Measurements from ENCODE around the gene KLHL17. TPM values are rescaled to one million over a fixed set of nuclear protein-coding genes. Genes with fewer than 3 reads are reported as not detected.
"Not testable (repeated sequence)": the region's sequence is repeated elsewhere in the genome, so short reads cannot be mapped to it uniquely, and the experiment has no call there.

The KLHL17 gene
- total RNA-seq, 1 donor from 2014 or later, result 10.6 TPM

DNA sequence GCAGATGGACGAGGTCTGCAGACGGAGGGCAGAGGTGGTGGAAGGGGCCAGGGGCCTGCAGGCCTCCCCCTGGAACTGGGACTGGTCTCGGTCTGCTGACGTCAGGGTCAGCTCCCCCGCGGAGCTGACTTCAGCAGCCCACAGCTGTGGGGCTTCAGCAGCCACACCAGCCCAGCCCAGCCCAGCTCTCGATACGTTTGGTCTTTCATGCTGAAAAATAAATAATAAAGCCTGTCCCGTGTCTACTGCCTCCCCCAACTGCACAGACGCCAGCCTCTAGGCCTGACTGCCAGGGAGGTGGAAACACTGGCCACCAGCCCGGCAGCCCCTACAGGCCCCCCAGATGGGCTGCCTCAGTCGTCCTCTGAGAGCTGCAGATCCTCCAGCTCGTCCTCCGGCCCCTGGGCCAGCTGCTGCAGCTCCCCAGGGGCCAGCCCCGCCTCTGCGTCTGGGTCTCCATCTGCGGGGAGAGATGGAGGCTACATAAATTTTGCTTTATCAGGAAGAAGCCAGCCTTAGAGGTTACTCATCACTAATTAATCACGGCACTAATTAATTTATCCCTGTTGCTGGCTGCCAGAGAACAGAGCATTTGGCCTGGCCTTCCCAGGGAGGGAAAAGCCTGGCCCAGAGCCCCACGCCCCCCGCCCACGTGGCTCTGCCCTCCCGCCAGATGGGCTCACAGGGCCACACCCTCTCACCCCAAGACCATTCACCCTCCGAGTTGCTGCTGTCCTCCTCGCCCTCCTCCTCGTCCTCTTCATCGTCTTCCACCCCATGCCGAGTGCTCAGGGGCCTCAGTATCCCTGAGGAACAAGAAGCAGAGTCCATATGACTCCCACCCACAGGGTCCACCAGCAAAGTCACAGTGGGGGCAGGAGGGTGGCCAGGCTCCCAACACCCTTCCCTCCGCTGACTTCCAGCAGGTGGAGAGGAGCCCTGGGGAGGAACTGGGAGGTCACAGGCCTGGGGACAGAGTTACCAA, 15.8 kb upstream of the KLHL17 start:
- ATAC-seq (no peak), DNase-seq (ENCODE audit: low spot score) (no peak)
- intact Hi-C loops (cut with DNase I), result no loop called here

- no peak for DNase-seq (ENCODE audit: low spot score)
- no peak for ATAC-seq
- intact Hi-C loops (cut with DNase I), result no loop called here
Measured at GRCh38 chr1:945688-946556, 14.5 kb upstream of the KLHL17 start.

GRCh38 chr1:946811-947210, 13.6 kb upstream of the KLHL17 start:
- ATAC-seq; intact Hi-C loops (cut with DNase I); DNase-seq (ENCODE audit: low spot score): not testable (repeated sequence)

DNA sequence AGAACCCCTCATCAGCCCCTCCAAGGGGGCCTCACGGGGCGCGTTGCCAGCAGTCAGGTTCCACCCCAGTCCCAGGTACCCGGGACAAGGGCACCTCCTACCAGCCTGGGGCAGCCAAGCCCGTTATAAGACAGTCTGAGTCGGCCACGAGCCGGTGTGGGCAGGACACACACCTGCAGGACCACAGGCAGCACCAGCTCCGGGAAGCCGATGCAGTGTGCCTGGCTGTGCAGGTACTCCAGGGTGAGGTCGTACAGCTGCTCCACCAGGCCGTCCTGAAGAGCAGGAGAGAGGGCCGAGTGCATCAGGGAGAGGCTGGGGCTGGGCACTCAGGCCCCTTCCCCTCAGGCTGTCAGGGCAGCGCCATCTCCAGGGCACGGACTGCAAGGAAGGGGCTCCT, 12.4 kb upstream of the KLHL17 start:
- no peak for ATAC-seq
- intact Hi-C loops (cut with DNase I), result no loop called here
- no peak for DNase-seq (ENCODE audit: low spot score)

GRCh38 chr1:950268-950667, 10.1 kb upstream of the KLHL17 start:
- DNase-seq (ENCODE audit: low spot score) (no peak), ATAC-seq (no peak)
- intact Hi-C loops (cut with DNase I), result no loop called here

DNA sequence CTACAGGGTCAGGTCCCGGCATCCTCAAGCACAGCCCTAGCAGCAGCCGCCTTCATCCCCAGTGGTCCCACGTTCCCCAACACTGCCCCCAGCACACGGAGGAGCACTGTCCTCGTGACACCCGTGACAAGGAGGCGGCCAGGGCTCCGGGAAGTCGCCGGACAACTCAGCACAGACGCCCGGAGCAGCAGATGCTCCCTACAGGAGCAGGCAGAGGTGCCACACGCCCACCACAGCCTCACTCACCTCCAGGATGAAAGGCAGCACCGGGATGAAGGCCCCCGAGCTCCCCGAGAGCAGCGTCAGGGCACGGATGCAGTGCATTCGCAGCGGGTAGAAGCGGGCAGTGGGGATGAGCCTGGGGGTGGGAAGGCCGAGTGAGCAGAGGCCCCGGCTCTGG, 9.5 kb upstream of the KLHL17 start:
- ATAC-seq, result no peak
- DNase-seq (ENCODE audit: low spot score), result no peak
- intact Hi-C loops (cut with DNase I), result no loop called here

GRCh38 chr1:951364-951763, 9.0 kb upstream of the KLHL17 start:
- ATAC-seq (no peak), DNase-seq (ENCODE audit: low spot score) (no peak)
- intact Hi-C loops (cut with DNase I), result no loop called here

DNA sequence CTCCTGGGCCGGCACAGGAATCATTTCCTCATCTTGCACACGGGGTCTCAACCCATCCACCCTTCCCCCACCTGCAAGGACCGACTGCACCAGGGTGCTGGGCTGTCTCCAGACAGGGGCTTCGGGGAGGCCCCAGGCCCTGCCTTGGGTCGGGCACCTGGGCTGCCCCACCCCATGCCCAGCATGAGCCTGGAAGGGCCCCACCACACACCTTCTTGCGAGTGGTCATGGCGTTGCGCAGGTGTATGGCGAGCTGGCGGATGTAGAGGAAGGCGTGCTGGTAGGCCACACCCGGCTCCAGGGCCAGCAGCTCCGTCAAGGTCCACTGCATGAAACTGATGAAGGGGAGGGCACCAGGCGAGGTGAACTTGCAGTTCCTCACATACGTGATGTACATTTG, 8.2 kb upstream of the KLHL17 start:
- DNase-seq (ENCODE audit: low spot score) (no peak), ATAC-seq (no peak)
- intact Hi-C loops (cut with DNase I), result no loop called here

DNA sequence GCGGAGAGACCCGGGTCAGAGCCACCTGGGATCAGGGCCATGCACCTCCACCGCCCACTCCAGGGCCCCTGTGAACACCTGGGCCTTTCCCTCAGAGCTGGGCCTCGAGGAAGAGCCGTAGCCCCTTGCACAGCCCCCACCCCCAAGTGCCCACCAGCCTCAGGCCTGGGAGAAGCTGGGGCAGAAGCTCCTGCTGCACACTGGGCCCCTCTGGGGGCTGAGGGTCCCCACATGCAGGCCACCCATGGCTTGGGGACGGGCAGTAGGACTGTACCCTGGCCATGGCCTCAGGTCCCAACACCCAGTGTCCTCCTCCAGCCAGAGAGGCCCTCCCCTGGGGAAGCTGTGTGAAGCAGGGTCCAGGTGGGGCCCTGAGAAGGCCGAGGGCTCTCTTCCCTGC, 7.8 kb upstream of the KLHL17 start:
- intact Hi-C loops (cut with DNase I), result no loop called here
- DNase-seq (ENCODE audit: low spot score), result no peak
- no peak for ATAC-seq

DNA sequence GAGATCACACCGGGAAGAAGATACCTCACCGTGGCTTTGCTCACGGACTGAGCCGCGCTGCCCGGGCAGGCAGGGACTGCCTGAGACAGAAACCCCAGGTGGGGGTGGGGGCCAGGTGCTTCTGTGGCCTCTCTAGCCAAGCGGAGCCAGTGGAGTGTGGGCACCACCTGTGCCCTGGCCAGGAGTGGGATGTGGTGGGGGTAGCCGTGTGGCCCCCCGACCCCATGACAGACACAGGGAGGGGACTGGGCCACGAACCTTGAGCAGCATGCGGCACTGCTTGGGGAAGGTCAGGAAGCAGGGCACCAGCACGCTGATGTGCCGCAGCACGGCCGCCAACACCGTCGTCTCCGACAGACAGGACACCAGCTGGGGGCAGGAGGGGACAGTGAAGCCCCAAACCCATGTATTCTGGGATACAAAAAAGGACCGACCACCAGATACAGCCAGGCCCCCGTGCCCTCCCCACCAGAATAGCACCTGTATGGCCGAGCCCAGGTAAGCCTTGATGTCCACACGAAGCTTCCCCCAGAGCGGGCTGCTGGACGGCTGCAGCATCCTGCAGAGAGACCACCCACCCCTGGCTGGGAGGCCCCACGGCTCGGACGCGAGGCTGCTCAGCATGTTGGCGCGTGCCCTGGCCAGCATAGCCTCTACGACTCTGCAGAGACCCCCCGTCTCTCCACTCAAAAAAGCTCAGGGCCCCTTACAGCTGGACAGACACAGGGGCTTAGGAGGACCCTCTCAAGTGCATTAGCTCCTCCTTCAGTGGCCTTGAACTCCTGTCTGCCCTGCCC, 6.7 kb upstream of the KLHL17 start:
- DNase-seq (ENCODE audit: low spot score), result no peak
- intact Hi-C loops (cut with DNase I), result no loop called here
- ATAC-seq, result no peak

DNA sequence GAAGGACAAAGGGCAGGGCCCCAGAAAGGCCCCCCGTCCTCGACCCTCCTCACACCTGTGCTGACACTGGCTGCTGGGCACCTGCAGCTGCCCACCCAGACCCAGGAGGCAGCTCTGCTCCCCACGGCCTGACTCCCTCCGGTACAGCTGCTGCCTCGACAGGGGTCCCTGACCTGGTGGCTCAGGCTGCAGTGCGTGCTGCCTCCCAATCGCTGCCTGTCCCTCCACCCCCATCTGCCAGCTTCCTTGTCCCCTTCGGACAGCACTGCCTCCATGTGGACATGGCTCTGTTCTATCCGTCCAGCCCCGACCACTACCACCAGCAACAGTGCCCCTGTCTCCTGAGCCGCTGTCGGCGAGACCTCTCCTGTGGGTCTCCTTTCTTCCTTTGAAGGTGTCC, 5.5 kb upstream of the KLHL17 start:
- intact Hi-C loops (cut with DNase I), result no loop called here
- DNase-seq (ENCODE audit: low spot score), result no peak
- ATAC-seq, result no peak

DNA sequence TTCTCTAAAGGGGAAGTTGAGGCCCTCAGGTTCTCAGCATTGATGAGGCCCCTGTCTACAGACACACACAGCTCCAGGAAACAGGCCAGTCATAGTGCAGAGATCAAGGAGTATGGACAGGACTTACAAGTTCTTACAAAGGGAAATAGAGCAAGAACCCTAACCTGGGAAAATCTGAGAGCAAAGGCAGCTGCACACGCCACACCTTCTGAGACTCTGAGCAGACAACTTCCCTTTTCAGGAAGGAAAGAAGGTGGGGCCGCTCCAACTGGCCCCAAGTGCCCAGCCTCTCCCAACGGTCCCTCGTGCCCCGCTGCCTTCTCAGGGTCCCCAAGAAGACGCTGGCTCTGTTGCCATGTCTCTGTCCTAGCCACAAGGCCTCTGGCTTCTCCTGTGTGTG, 4.9 kb upstream of the KLHL17 start:
- no peak for DNase-seq (ENCODE audit: low spot score)
- ATAC-seq, result no peak
- intact Hi-C loops (cut with DNase I), result no loop called here

DNA sequence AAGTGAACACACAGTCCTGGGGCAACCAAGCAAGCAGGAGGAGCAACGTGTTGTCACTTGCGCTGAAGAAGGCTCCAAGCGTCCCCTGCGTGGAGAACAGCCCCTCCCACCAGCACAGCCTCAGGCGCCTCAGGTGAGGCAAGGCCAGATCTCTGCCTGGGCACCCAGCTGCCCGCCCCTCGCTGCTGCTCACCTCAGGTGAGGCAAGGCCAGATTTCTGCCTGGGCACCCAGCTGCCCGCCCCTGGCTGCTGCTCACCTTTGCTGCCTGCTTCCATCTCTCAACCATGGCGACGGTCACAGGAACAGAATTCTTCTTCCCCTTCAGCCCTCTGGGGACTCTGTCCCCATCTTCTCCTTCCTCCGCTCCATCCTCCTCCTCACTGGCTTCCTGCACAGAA, 3.7 kb upstream of the KLHL17 start:
- DNase-seq (ENCODE audit: low spot score), result no peak
- intact Hi-C loops (cut with DNase I), result no loop called here
- ATAC-seq, result no peak

- peak; percentile 97 for ATAC-seq
Measured at GRCh38 chr1:958823-959730, 1.3 kb upstream of the KLHL17 start, which contains the start of gene NOC2L. TSS of gene NOC2L (minus strand) at chr1:959256. CDS start at chr1:959240, 16 bp downstream.

DNA sequence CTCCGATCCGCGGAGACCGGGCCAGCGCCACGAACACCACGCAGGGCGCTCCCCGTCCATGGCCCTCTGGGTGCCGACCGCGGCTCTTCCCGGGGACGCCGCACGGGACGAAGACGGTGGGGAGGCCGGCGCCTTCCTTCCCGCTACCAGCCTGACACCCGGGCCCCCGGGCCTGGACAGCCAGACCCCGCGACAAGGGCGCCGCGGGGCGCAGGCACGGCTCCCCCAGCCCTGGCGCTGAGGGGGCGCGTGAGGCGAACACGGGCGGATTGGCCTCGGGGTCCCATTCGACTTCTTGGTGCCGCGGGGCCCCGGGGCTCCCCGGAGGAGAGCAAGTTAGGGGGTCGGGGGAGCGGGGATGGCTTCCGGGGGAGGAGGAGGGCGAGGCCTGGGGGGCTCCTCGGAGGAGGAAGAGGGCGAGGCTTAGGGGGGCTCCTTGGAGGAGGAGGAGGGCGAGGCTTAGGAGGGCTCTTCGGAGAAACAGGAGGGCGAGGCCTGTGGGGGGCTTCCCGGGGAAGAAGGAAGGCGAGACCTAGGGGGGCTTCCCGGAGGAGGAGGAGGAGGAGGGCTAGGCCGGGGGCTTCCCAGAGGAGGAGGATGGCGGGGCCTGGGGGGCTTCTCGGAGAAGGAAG, 537 bp upstream of the KLHL17 start:
- DNase-seq (ENCODE audit: low spot score), result no peak
- intact Hi-C loops (cut with DNase I), result no loop called here
- ATAC-seq, result no peak

More at GRCh38 chr1:958823-959730, 1.3 kb upstream of the KLHL17 start, which contains the start of gene NOC2L:
- peak; percentile 97 for DNase-seq (ENCODE audit: low spot score)
- intact Hi-C loops (cut with DNase I), result no loop called here

- no peak for ATAC-seq
- intact Hi-C loops (cut with DNase I), result no loop called here
Measured at GRCh38 chr1:961132-961669, 817 bp downstream of the KLHL17 start.

More at GRCh38 chr1:961132-961669, 817 bp downstream of the KLHL17 start:
- DNase-seq (ENCODE audit: low spot score), result no peak

Measured in sciatic nerve (tissue), 2 donors.